Activated effector memory CD4-positive, alpha-beta T cell treated with anti-CD3 and anti-CD28 coated beads, Interleukin-2, amount 50 U/mL, for 16 hours (primary cell): ENCODE measurements around the gene HNRNPA0.

Experiments
- DNase-seq: peaks from one replicate; pipeline ENCODE4 v3.0.0-alpha.2; 2020

The HNRNPA0 gene

DNA sequence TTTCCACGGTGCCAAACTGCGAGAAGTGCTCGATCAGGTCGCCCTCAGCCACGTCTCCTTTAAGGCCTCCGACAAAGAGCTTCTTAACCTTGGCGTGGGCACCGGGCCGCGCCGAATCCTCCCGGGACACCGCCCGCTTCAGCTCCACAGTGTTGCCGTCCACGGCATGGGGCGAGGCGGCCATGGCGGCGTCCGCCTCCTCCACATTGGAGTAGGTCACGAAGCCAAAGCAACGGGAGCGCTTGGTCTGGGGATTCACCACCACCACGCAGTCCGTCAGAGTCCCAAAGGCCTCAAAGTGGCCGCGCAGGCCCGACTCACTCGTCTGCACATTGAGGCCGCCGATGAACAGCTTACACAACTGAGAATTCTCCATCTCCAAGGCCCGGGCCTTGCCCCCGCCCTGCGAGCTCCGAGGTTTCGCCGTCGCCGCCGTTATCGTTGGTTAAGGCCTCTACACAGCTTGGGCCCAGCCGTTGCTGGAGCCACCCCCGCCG lies 424 bp downstream of the HNRNPA0 start:
- no peak for DNase-seq

- DNase-seq = peak; percentile 83
Measured at GRCh38 chr5:137752905-137753690, 1.1 kb downstream of the HNRNPA0 start.

GRCh38 chr5:137751869-137752491 lies 2.2 kb downstream of the HNRNPA0 start:
- no peak for DNase-seq

- DNase-seq = no peak
Measured at GRCh38 chr5:137750436-137750835, 3.7 kb downstream of the HNRNPA0 start.

DNA sequence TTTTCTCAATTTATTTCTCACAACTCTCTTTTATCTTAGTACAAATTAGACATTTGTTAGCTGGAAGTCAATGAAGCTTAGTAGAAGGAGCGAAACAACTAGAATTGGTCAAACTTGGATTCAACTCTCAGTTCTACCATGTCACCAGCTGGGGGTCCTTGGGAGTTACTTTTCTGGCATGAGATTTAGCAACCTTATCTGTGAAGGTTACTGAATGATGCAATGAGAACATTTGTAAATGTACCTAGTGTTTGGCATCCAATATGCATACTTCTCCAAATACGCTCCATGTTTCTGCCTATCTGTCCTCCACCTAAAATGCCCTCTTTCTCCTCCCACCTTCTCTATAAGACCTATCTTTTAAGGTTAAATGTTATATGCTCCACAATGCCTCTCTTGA lies 6.3 kb downstream of the HNRNPA0 start:
- no peak for DNase-seq

DNA sequence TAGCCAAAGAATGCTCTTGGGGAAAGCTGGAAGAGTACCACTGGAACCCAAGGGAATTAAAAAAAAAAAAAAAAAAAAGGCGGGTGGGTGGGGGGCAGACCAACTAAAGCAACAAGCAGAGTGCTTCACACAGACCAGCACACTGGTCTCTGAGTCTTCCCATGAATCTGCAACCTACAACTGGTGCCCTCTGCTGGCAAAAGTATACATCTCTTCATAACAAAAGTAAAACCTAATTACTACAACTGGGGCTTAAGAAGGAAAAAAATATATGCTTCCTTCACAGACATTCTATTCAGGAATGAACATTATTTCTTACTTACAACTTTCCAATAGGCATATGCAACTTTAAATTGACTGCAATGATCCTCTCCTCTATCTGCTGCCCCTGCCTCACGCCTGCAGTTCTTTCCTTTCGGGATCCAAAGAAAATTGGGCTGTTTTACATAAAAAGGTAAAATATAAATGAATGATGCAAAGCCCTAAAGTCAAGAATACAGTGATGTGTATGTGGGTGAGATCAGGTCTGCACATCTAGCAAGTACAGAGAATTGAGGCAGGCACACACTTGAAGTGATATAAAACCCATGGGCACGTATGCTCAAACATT lies 11.0 kb downstream of the HNRNPA0 start:
- peak; percentile 80 for DNase-seq

GRCh38 chr5:137741718-137742117 lies 12.4 kb downstream of the HNRNPA0 start:
- DNase-seq = no peak

- DNase-seq = no peak
Measured at GRCh38 chr5:137739737-137740136, 14.4 kb downstream of the HNRNPA0 start.

DNA sequence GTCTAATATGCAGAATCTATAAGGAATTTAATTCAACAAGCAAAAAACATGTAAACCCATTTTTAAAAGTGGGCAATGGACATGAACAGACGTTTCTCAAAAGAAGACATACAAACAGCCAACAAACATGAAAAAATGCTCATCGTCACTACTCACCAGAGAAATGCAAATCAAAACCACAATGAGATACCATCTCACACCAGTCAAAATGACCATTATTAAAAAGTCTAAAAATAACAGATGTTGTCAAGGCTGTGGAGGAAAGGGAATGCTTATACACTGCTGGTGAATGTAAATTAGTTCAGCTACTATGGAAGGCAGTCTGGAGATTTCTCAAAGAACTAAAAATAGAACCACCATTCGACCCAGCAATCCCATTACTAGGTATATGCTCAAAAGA lies 15.2 kb downstream of the HNRNPA0 start:
- DNase-seq = no peak

DNA sequence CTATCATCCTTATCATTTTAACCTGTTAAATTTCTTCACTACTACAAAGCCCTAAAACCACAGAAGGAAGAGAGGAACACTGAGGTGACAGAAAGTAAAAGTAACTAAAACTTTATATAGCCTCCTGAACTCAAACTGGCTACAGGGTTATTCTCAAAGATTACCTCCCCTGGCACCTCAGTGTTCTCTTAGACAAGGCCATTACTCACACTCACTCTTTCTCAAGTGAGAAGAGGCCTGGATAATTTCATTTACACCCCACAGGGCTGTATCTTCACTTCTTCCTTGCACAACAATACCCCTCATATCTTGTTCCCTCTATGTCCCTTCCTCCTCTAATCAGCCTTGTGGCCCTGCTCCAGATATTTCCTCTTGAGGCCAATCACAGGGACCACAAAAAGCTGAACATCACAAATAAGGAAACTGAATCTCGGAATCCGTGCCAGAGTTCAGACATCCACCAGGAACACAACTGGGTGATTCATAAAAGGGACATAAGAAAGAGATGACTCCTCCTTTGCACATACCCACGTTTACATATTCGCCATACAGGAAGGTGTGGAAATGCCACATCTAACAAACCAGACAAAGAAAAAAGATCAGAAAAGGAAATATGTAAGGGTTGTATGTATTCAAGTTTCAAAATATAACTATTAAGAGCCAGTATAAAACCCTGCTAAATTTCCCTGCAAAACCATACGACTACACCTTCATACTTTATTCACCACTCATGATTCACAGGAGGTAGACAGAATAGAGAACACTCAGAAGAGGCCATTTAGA lies 16.6 kb downstream of the HNRNPA0 start:
- peak; percentile 62 for DNase-seq

DNA sequence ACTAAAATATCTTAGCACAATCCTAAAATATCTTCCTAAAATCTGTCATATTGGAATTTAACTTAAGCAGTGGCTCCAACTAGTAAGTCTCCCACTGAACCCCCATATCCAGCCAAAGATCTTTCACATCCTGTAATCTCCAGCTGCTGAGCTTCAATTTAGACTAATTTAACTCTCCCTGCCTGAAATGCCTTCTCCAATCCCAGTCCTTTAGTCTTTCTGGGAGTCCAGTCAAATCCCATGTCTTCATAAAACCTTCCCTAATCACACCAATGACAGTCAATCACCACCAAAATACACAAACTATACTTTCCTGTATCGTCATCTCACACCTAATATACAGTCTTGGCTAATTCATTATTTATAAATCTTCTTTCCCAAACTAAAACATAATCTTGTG lies 17.7 kb downstream of the HNRNPA0 start:
- no peak for DNase-seq

DNA sequence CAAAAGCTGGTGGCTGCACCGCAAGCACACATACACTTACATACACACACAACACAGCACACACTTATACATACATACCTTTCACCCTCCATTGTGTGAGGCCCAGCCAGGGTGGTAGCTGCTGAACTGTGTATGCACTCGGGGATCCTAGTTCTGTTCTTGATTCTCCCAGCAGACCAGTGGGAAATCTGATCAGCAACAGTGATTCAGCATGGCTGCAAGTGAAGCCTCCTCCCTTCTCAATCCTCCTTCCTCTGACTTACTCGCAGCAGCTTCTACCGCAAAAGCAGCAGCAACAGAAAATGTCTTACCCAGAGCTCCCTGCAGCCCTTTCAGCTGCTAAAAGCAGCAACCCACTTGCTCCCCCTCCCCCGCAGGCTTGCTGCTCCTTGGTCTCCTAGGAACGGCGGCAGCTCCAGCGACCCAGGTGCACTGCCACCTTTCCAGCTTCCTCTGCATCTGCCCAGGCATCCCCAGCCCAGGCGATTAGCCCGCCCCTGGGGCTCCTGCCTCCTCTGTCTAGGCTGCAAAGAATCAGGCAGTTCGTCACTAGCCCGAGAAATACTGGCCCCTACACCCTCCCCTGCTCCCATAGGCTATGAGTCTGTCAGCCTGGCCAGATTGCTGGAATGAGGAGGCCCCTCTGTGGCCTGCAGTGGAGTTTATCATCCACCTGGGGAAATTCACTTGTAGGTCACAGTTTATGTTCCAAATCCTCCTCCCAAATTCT lies 18.4 kb downstream of the HNRNPA0 start, which contains the start of gene KLHL3:
KLHL3 (minus strand) TSS at position 535 of the 730 bp plus-strand sequence; CDS start at position 92, 443 bp downstream.
- peak; percentile 76 for DNase-seq

GRCh38 chr5:137734962-137735554 lies 19.1 kb downstream of the HNRNPA0 start:
- peak; percentile 71 for DNase-seq

- no peak for DNase-seq
Measured at GRCh38 chr5:137734331-137734730, 19.8 kb downstream of the HNRNPA0 start.

- DNase-seq = no peak
Measured at GRCh38 chr5:137733922-137734321, 20.2 kb downstream of the HNRNPA0 start.

GRCh38 chr5:137733006-137733405 lies 21.2 kb downstream of the HNRNPA0 start:
- no peak for DNase-seq

GRCh38 chr5:137731176-137731575 lies 23.0 kb downstream of the HNRNPA0 start:
- no peak for DNase-seq

DNA sequence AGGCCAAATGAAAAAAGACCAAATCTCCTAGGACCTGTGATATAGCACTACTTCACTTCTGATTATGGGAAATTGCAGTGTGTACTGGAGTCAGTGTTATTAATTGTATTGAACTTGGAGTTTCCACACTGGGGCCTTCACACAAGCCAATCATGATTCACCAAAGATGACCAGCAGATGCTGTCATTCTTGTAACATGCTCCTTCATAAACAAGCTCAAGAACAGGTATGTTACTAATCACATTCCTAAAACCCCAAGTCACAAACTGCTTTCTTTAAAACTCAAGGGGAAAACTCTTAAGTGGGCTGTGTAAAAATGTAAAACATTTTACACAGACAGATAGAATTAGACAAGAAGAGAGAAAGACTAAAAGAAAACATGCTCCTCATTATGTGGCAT lies 23.8 kb downstream of the HNRNPA0 start:
- no peak for DNase-seq

DNA sequence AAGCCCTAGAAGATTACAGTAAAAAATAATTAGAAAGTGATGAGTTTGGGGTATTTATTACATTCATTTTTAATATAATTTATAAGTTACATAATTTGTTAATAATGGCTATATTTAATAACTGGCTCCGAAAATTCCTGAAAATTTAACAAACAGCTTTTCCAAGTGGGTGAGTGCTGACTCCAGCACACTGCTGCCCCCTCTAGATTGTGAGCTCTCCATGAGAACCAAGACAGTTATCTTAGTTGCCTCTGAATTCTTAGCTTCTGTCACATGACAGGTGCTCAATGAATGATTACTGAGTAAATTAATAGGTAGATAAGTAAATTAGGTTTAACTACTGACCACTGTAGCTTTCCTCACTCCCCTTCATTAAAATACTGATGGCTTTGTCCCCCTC lies 26.1 kb downstream of the HNRNPA0 start:
- DNase-seq = no peak

GRCh38 chr5:137727623-137728022 lies 26.5 kb downstream of the HNRNPA0 start:
- no peak for DNase-seq

DNA sequence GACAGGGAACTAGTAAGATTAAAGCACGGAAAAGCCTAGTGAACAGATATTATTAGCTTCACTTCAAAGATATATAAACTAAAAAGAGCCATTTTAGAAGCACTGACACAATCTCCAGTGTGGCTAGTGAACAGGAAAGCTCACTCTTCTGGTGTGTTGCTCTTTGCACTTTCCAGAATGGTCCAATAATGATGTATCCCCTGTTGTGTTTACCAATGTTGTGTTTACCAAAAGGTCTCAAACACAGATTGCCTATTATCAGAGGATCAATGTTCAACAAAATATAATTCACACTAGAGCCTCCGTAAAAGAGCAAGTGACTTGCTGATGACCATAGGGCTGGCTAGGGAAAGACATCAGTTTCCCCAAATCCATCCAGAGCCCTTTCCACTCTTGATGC lies 29.9 kb downstream of the HNRNPA0 start:
- DNase-seq = no peak

DNA sequence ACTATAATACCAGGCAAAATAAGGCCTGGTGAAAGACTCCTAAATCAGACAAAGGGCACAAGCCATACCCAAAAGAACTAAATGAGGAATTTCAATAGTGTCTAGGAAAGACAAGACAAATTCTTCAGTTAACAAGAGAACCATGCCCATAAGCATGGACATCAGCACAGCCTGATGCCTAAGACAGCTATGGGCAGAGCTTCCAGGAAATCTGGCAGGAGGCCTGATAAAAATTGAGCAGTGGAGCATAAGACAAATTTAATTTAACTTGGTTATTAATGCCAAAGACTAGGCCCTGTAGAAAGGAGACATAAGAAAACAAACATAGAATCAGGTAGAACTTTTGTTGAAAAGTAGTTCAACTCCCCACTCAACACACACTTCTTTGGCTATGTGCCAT lies 35.6 kb downstream of the HNRNPA0 start:
- DNase-seq = no peak
